ENCODE data around the gene WSCD2.

WSCD2 gene

GRCh38 chr12:108196921-108197320, 67.8 kb downstream of the WSCD2 start:
- H3K9me3 ChIP-seq (replicated peaks; ENCODE audit: insufficient read depth, low read length): no peaks in the 10 kb centered on the region
- H3K9me2 ChIP-seq (replicated peaks; ENCODE audit: insufficient read depth, low read length): no peaks in the 10 kb centered on the region
- TF ChIP-seq EZH2phosphoT487 (IDR thresholded peaks at IDR 0.05; ENCODE audit: low read length) (no peak), EZH2 (optimal IDR thresholded peaks at IDR 0.05; ENCODE audit: low read depth, low read length) (no peak)
- TF ChIP-seq, protein P1, sequence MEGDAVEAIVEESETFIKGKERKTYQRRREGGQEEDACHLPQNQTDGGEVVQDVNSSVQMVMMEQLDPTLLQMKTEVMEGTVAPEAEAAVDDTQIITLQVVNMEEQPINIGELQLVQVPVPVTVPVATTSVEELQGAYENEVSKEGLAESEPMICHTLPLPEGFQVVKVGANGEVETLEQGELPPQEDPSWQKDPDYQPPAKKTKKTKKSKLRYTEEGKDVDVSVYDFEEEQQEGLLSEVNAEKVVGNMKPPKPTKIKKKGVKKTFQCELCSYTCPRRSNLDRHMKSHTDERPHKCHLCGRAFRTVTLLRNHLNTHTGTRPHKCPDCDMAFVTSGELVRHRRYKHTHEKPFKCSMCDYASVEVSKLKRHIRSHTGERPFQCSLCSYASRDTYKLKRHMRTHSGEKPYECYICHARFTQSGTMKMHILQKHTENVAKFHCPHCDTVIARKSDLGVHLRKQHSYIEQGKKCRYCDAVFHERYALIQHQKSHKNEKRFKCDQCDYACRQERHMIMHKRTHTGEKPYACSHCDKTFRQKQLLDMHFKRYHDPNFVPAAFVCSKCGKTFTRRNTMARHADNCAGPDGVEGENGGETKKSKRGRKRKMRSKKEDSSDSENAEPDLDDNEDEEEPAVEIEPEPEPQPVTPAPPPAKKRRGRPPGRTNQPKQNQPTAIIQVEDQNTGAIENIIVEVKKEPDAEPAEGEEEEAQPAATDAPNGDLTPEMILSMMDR (IDR thresholded peaks at IDR 0.05; ENCODE audit: low read length): no peak
- H3K27me3 ChIP-seq (replicated peaks; ENCODE audit: insufficient read depth, low read length): no peaks in the 10 kb centered on the region
- H3K4me3 ChIP-seq (ENCODE audit: low read length): no peak overlapping the region
- H3F3A ChIP-seq (ENCODE audit: insufficient read depth, low read length): no peaks in the 10 kb centered on the region
- H2AFZ ChIP-seq (ENCODE audit: low read length): no peak overlapping the region
- H3K4me1 ChIP-seq (ENCODE audit: low read length): no peaks in the 10 kb centered on the region
- no peak overlapping the region for H3K27ac ChIP-seq (ENCODE audit: low read length)
- no peak overlapping the region for H3K4me2 ChIP-seq (ENCODE audit: low read depth, low read length)
- H3K36me3 ChIP-seq (replicated peaks; ENCODE audit: insufficient read depth, low read length): no peaks in the 10 kb centered on the region
- DNase-seq: no peak
- H3K9ac ChIP-seq (ENCODE audit: low read length): no peak overlapping the region
- H4K20me1 ChIP-seq (ENCODE audit: insufficient read depth, low read length): no peaks in the 10 kb centered on the region
- H3K79me2 ChIP-seq (ENCODE audit: low read length): no peaks in the 10 kb centered on the region

- Histone ChIP-seq H3K27me3 (replicated peaks; ENCODE audit: insufficient read depth, low read length) (no peaks in the 10 kb centered on the region), H3K4me3 (ENCODE audit: low read length) (no peak overlapping the region), H3K36me3 (replicated peaks; ENCODE audit: insufficient read depth, low read length) (no peaks in the 10 kb centered on the region), H3K79me2 (ENCODE audit: low read length) (no peaks in the 10 kb centered on the region), H3F3A (ENCODE audit: insufficient read depth, low read length) (no peaks in the 10 kb centered on the region), H3K9me3 (replicated peaks; ENCODE audit: insufficient read depth, low read length) (no peaks in the 10 kb centered on the region), H4K20me1 (ENCODE audit: insufficient read depth, low read length) (no peaks in the 10 kb centered on the region), H2AFZ (ENCODE audit: low read length) (no peak overlapping the region), H3K27ac (ENCODE audit: low read length) (no peak overlapping the region), H3K9ac (ENCODE audit: low read length) (no peak overlapping the region), H3K9me2 (replicated peaks; ENCODE audit: insufficient read depth, low read length) (no peaks in the 10 kb centered on the region), H3K4me2 (ENCODE audit: low read depth, low read length) (no peak overlapping the region), H3K4me1 (ENCODE audit: low read length) (no peaks in the 10 kb centered on the region)
- TF ChIP-seq, protein P1 (IDR thresholded peaks at IDR 0.05; ENCODE audit: low read length): no peak
- no peak for TF ChIP-seq EZH2 (optimal IDR thresholded peaks at IDR 0.05; ENCODE audit: low read depth, low read length)
- no peak for TF ChIP-seq EZH2phosphoT487 (IDR thresholded peaks at IDR 0.05; ENCODE audit: low read length)
- no peak for DNase-seq
Observed at GRCh38 chr12:108198043-108198442, 69.0 kb downstream of the WSCD2 start.

GRCh38 chr12:108199106-108199505, 70.0 kb downstream of the WSCD2 start:
- Histone ChIP-seq H3K4me1 (ENCODE audit: low read length) (no peaks in the 10 kb centered on the region), H4K20me1 (ENCODE audit: insufficient read depth, low read length) (no peaks in the 10 kb centered on the region), H3K9ac (ENCODE audit: low read length) (no peak overlapping the region), H3K27ac (ENCODE audit: low read length) (no peak overlapping the region), H3K79me2 (ENCODE audit: low read length) (no peaks in the 10 kb centered on the region), H3K36me3 (replicated peaks; ENCODE audit: insufficient read depth, low read length) (no peaks in the 10 kb centered on the region), H2AFZ (ENCODE audit: low read length) (no peak overlapping the region), H3K27me3 (replicated peaks; ENCODE audit: insufficient read depth, low read length) (no peaks in the 10 kb centered on the region), H3K9me3 (replicated peaks; ENCODE audit: insufficient read depth, low read length) (no peaks in the 10 kb centered on the region), H3K9me2 (replicated peaks; ENCODE audit: insufficient read depth, low read length) (no peaks in the 10 kb centered on the region), H3K4me2 (ENCODE audit: low read depth, low read length) (no peak overlapping the region), H3F3A (ENCODE audit: insufficient read depth, low read length) (no peaks in the 10 kb centered on the region), H3K4me3 (ENCODE audit: low read length) (no peak overlapping the region)
- TF ChIP-seq EZH2 (optimal IDR thresholded peaks at IDR 0.05; ENCODE audit: low read depth, low read length): no peak
- no peak for DNase-seq

- H3K27ac ChIP-seq (ENCODE audit: low read length): no peak overlapping the region
- H4K20me1 ChIP-seq (ENCODE audit: insufficient read depth, low read length): no peaks in the 10 kb centered on the region
- H3K9me2 ChIP-seq (replicated peaks; ENCODE audit: insufficient read depth, low read length): no peaks in the 10 kb centered on the region
- no peak overlapping the region for H3K9ac ChIP-seq (ENCODE audit: low read length)
- no peaks in the 10 kb centered on the region for H3K4me1 ChIP-seq (ENCODE audit: low read length)
- no peaks in the 10 kb centered on the region for H3F3A ChIP-seq (ENCODE audit: insufficient read depth, low read length)
- H3K9me3 ChIP-seq (replicated peaks; ENCODE audit: insufficient read depth, low read length): no peaks in the 10 kb centered on the region
- H3K79me2 ChIP-seq (ENCODE audit: low read length): no peaks in the 10 kb centered on the region
- no peaks in the 10 kb centered on the region for H3K36me3 ChIP-seq (replicated peaks; ENCODE audit: insufficient read depth, low read length)
- no peak for DNase-seq
- no peak overlapping the region for H3K4me3 ChIP-seq (ENCODE audit: low read length)
- H3K27me3 ChIP-seq (replicated peaks; ENCODE audit: insufficient read depth, low read length): peaks cover 13% of the 10 kb centered on the region
- no peak overlapping the region for H3K4me2 ChIP-seq (ENCODE audit: low read depth, low read length)
- H2AFZ ChIP-seq (ENCODE audit: low read length): no peak overlapping the region
- TF ChIP-seq, protein P1 (IDR thresholded peaks at IDR 0.05; ENCODE audit: low read length): no peak
- no peak for TF ChIP-seq EZH2 (optimal IDR thresholded peaks at IDR 0.05; ENCODE audit: low read depth, low read length)
- no peak for TF ChIP-seq EZH2phosphoT487 (IDR thresholded peaks at IDR 0.05; ENCODE audit: low read length)
Observed at GRCh38 chr12:108201808-108202207, 72.7 kb downstream of the WSCD2 start.
